HepG2 (cell line): Measurements from ENCODE around the gene PCSK2.

Experiments used
- RFX5 ChIP-seq: IDR thresholded peaks from 2 replicates; pipeline ENCODE4 v1.6.1; 2011; ENCODE audit warnings: low read depth, low read length, improper control_type of control experiment
- TF ChIP-seq, protein P1 (sequence below): sonication (generic); formaldehyde crosslinking; conservative IDR thresholded peaks from 2 replicates; pipeline ENCODE4 v1.4.0; 2020; ENCODE audit warnings: missing genetic modification reagents
- TF ChIP-seq, protein P2 (sequence below): sonication (generic); formaldehyde crosslinking; IDR thresholded peaks from 2 replicates; pipeline ENCODE4 v1.5.0; 2020; ENCODE audit warnings: mild to moderate bottlenecking, missing genetic modification reagents, moderate library complexity

DNA sequence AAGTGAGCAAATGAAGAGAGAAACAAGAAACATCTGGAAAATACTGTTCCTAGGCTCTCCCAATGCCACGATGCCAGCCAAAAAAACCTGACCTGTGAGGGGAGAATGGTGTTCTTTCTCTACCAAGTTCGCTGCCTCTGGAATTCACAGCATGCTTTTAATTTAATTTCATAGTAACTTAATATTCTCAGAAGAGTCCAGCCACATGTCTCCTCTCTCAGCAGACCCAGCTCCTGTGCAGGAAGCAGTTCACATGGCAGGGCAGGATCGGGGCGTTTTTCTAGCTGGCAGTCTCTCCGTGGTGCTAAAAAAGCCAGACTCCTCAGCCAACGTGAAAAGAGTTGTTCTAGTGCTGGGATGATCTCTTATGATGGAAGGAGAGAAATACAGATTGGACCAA lies 246.8 kb downstream of the PCSK2 start:
- no peak for TF ChIP-seq RFX5
- TF ChIP-seq, protein P1, sequence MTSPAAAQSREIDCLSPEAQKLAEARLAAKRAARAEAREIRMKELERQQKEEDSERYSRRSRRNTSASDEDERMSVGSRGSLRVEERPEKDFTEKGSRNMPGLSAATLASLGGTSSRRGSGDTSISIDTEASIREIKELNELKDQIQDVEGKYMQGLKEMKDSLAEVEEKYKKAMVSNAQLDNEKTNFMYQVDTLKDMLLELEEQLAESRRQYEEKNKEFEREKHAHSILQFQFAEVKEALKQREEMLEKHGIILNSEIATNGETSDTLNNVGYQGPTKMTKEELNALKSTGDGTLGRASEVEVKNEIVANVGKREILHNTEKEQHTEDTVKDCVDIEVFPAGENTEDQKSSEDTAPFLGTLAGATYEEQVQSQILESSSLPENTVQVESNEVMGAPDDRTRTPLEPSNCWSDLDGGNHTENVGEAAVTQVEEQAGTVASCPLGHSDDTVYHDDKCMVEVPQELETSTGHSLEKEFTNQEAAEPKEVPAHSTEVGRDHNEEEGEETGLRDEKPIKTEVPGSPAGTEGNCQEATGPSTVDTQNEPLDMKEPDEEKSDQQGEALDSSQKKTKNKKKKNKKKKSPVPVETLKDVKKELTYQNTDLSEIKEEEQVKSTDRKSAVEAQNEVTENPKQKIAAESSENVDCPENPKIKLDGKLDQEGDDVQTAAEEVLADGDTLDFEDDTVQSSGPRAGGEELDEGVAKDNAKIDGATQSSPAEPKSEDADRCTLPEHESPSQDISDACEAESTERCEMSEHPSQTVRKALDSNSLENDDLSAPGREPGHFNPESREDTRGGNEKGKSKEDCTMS = no peak
- TF ChIP-seq, protein P2, sequence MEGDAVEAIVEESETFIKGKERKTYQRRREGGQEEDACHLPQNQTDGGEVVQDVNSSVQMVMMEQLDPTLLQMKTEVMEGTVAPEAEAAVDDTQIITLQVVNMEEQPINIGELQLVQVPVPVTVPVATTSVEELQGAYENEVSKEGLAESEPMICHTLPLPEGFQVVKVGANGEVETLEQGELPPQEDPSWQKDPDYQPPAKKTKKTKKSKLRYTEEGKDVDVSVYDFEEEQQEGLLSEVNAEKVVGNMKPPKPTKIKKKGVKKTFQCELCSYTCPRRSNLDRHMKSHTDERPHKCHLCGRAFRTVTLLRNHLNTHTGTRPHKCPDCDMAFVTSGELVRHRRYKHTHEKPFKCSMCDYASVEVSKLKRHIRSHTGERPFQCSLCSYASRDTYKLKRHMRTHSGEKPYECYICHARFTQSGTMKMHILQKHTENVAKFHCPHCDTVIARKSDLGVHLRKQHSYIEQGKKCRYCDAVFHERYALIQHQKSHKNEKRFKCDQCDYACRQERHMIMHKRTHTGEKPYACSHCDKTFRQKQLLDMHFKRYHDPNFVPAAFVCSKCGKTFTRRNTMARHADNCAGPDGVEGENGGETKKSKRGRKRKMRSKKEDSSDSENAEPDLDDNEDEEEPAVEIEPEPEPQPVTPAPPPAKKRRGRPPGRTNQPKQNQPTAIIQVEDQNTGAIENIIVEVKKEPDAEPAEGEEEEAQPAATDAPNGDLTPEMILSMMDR (CRISPR knock-in tag) = no peak
